Neural cell (in vitro differentiated cells): Measurements from ENCODE around the gene CDX1.

Source experiments
- CTCF ChIP-seq: fragments of 450-650 bp; IDR thresholded peaks from 2 replicates; pipeline ENCODE4 v1.5.1; 2014; ENCODE audit warnings: antibody characterized with exemption, mild to moderate bottlenecking, moderate library complexity; ENCODE audit not compliant: poor library complexity, severe bottlenecking
- EP300 ChIP-seq: fragments of 450-650 bp; conservative IDR thresholded peaks from 2 replicates; pipeline ENCODE4 v1.6.1; 2014; ENCODE audit warnings: antibody characterized with exemption, mild to moderate bottlenecking, moderate library complexity; ENCODE audit not compliant: poor library complexity, severe bottlenecking
- EZH2 ChIP-seq: fragments of 200-600, 300-800 bp; shearing (Covaris generic), sonication (generic); IDR thresholded peaks from 2 replicates; pipeline ENCODE4 v1.6.1; 2014; ENCODE audit warnings: antibody characterized with exemption, low read length, borderline replicate concordance, mild to moderate bottlenecking; ENCODE audit not compliant: insufficient read depth, poor library complexity, severe bottlenecking
- MXI1 ChIP-seq: fragments of 450-650 bp; conservative IDR thresholded peaks from 2 replicates; pipeline ENCODE4 v1.6.1; 2014; ENCODE audit warnings: antibody characterized with exemption, mild to moderate bottlenecking; ENCODE audit not compliant: poor library complexity, severe bottlenecking
- POLR2AphosphoS5 ChIP-seq: IDR thresholded peaks from 2 replicates; pipeline ENCODE4 v1.6.1; 2012
- TAF1 ChIP-seq: IDR thresholded peaks from 2 replicates; pipeline ENCODE4 v1.6.1; 2012; ENCODE audit warnings: low read depth
- TF ChIP-seq, protein P1 (sequence below): IDR thresholded peaks from 2 replicates; pipeline ENCODE4 v1.6.1; 2012; ENCODE audit warnings: borderline replicate concordance

DNA sequence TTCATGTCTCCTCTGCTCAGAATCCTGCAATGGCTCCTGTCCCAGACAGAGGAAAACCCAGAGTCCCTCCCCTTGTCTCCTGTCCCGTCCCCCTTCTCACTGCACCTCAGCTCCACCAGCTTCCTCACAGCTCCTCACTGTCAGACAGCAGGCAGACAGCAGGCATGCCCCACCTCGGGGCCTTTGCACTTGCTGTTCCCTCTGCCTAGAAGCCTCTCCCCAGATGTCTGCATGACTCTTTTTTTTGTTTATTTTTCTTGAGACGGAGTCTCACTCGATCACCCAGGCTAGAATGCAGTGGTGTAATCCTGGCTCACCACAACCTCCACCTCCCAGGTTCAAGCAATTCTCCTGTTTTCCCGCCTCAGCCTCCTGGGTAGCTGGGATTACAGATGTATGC, 14.4 kb downstream of the CDX1 start:
- TF ChIP-seq EZH2 (no peak), CTCF (no peak), EP300 (no peak), TAF1 (no peak), MXI1 (no peak), POLR2AphosphoS5 (no peak)
- TF ChIP-seq, protein P1, sequence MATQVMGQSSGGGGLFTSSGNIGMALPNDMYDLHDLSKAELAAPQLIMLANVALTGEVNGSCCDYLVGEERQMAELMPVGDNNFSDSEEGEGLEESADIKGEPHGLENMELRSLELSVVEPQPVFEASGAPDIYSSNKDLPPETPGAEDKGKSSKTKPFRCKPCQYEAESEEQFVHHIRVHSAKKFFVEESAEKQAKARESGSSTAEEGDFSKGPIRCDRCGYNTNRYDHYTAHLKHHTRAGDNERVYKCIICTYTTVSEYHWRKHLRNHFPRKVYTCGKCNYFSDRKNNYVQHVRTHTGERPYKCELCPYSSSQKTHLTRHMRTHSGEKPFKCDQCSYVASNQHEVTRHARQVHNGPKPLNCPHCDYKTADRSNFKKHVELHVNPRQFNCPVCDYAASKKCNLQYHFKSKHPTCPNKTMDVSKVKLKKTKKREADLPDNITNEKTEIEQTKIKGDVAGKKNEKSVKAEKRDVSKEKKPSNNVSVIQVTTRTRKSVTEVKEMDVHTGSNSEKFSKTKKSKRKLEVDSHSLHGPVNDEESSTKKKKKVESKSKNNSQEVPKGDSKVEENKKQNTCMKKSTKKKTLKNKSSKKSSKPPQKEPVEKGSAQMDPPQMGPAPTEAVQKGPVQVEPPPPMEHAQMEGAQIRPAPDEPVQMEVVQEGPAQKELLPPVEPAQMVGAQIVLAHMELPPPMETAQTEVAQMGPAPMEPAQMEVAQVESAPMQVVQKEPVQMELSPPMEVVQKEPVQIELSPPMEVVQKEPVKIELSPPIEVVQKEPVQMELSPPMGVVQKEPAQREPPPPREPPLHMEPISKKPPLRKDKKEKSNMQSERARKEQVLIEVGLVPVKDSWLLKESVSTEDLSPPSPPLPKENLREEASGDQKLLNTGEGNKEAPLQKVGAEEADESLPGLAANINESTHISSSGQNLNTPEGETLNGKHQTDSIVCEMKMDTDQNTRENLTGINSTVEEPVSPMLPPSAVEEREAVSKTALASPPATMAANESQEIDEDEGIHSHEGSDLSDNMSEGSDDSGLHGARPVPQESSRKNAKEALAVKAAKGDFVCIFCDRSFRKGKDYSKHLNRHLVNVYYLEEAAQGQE: no peak
